Measurements from ENCODE around the gene NISCH. TPM values are rescaled to one million over a fixed set of nuclear protein-coding genes. Genes with fewer than 3 reads are reported as not detected.
A peak's percentile ranks its signal among the peaks of the same experiment; 100 is the strongest.

Gene NISCH
- total and polyA plus RNA-seq, 2 experiments from 2014 or later, result 58.9 to 74.5 TPM

DNA sequence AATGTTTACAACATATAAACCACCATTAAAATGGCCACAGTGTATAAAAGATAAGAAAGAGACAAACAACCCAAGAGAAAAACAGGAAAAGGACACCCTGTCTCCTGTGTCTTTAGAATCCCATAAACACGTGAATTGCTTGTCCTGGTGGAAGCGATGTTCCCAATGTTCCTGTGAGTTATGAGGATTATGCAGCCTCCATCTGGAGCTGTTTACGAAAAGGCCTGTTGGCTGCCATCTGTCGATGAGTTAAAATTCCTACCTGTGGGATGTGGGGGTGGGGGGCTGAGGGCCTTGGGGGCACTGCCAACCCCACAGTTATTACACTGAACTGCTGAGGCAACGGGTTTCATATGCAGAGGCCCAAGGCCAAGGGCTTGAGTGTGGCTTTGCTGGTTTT lies 13.6 kb downstream of the NISCH start:
- TF ChIP-seq CTCF (IDR thresholded peaks at IDR 0.05; ENCODE audit: poor library complexity), result no peak
- Histone ChIP-seq H3K36me3 (replicated peaks; ENCODE audit: insufficient read depth, low read depth) (no peaks in the 10 kb centered on the region), H3K4me2 (peak overlapping the region; percentile 48), H3K4me1 (ENCODE audit: insufficient read depth) (peaks cover 17% of the 10 kb centered on the region), H3K27ac (peak overlapping the region; percentile 69), H3K79me2 (peaks cover 55% of the 10 kb centered on the region), H3K9me3 (ENCODE audit: low read depth) (no peaks in the 10 kb centered on the region), H2AFZ (no peak overlapping the region), H3K4me3 (no peak overlapping the region), H4K20me1 (ENCODE audit: insufficient read depth, poor library complexity, severe bottlenecking) (peaks cover 12% of the 10 kb centered on the region), H3K9me2 (replicated peaks; ENCODE audit: insufficient read depth) (no peaks in the 10 kb centered on the region), H3K27me3 (no peaks in the 10 kb centered on the region)
- 67% methylated on average over 5 of the region's 5 CpGs for WGBS (ENCODE audit: low lambda C conversion rate, missing lambda C conversion rate)
- DNase-seq (ENCODE audit: low spot score), result no peak

DNA sequence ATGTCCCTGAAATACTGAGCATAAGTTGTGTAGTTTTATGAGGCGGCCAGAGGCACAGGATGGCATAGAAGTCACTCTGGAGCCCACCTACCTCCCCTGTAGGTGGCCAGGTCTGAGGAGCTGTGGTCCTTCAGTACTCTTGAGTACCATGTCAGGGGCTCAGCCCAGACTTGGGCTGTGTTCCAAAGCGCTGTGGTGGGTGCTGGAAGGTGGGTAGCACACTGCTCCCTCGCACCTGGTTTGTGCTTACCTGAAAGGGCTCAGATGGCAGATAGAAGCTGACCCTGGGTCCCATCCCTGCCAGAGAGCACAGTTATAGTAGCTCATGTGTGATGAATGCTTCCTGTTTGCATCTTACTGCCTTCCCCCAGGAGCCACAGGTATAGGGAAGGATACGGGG lies 15.5 kb downstream of the NISCH start:
- H2AFZ ChIP-seq, result no peak overlapping the region
- no peak overlapping the region for H3K27ac ChIP-seq
- no peak overlapping the region for H3K4me2 ChIP-seq
- no peak overlapping the region for H3K4me3 ChIP-seq
- DNase-seq (ENCODE audit: low spot score), result no peak
- H3K9me3 ChIP-seq (ENCODE audit: low read depth), result no peaks in the 10 kb centered on the region
- TF ChIP-seq CTCF (IDR thresholded peaks at IDR 0.05; ENCODE audit: poor library complexity), result no peak
- no peak for TF ChIP-seq EZH2phosphoT487 (IDR thresholded peaks at IDR 0.05; ENCODE audit: low read depth, severe bottlenecking, unreplicated experiment)
- TF ChIP-seq EZH2 (IDR thresholded peaks at IDR 0.05; ENCODE audit: borderline replicate concordance), result no peak
- peaks cover 36% of the 10 kb centered on the region for H3K79me2 ChIP-seq
- H3K27me3 ChIP-seq, result no peaks in the 10 kb centered on the region
- H3K4me1 ChIP-seq (ENCODE audit: insufficient read depth), result peaks cover 17% of the 10 kb centered on the region
- H4K20me1 ChIP-seq (ENCODE audit: insufficient read depth, poor library complexity, severe bottlenecking), result peaks cover 12% of the 10 kb centered on the region
- no peaks in the 10 kb centered on the region for H3K9me2 ChIP-seq (replicated peaks; ENCODE audit: insufficient read depth)
- 99% methylated on average over 4 of the region's 4 CpGs for WGBS (ENCODE audit: low lambda C conversion rate, missing lambda C conversion rate)
- H3K36me3 ChIP-seq (replicated peaks; ENCODE audit: insufficient read depth, low read depth), result no peaks in the 10 kb centered on the region

DNA sequence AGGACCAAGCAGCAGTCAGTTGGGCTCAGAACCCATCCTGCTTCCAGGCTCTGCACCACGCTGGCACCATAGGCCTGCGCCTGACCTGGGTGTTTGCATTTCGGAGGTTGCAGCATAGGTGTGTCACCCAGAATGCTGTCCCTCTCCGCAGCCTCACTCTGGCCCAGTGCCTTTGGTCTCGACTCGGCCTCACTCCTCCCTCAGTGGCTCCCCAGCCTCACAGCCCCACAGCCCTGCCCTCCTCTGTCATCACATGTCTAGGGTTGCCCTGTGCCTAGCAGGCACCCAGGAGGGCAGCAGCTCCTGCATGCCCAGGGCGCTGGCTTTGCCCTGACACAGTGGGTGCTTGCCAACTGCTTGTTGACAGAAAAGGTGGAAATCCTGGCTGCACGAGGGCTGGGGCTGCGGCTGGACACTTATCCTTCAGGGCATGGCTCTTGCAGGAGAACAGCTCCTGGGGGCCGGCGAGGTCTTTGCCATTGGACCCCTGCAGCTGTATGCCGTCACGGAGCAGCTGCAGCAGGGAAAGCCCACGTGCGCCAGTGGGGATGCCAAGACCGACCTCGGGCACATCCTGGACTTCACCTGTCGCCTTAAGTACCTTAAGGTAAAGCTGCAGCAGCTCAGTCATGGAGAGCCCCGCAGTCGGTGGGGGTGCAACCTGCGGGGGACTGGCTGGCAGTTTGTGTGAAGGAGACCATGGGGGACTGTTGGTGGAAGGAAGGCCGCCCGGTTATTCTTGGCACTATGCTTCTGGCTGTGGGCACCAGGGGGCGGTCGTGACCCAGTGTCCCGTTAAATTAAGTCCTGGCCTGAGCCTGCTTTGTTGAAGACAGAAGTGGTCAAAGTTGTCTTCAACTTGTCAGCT lies 16.2 kb downstream of the NISCH start:
- no peak overlapping the region for H3K4me2 ChIP-seq
- H3K9me3 ChIP-seq (ENCODE audit: low read depth), result no peaks in the 10 kb centered on the region
- peaks cover 17% of the 10 kb centered on the region for H3K4me1 ChIP-seq (ENCODE audit: insufficient read depth)
- H3K27me3 ChIP-seq, result no peaks in the 10 kb centered on the region
- no peaks in the 10 kb centered on the region for H3K9me2 ChIP-seq (replicated peaks; ENCODE audit: insufficient read depth)
- whole genome bisulfite sequencing (ENCODE audit: low lambda C conversion rate, missing lambda C conversion rate), result 85% methylated on average over 26 of the region's 26 CpGs
- no peak overlapping the region for H3K27ac ChIP-seq
- TF ChIP-seq EZH2 (IDR thresholded peaks at IDR 0.05; ENCODE audit: borderline replicate concordance), result no peak
- TF ChIP-seq CTCF (IDR thresholded peaks at IDR 0.05; ENCODE audit: poor library complexity), result peak; percentile 48
- TF ChIP-seq EZH2phosphoT487 (IDR thresholded peaks at IDR 0.05; ENCODE audit: low read depth, severe bottlenecking, unreplicated experiment), result no peak
- H3K79me2 ChIP-seq, result peaks cover 32% of the 10 kb centered on the region
- H4K20me1 ChIP-seq (ENCODE audit: insufficient read depth, poor library complexity, severe bottlenecking), result peaks cover 12% of the 10 kb centered on the region
- no peaks in the 10 kb centered on the region for H3K36me3 ChIP-seq (replicated peaks; ENCODE audit: insufficient read depth, low read depth)
- DNase-seq (ENCODE audit: low spot score), result peak; percentile 69
- no peak overlapping the region for H2AFZ ChIP-seq
- no peak overlapping the region for H3K4me3 ChIP-seq
